ENCODE measurements around the gene GGACT.

DNA sequence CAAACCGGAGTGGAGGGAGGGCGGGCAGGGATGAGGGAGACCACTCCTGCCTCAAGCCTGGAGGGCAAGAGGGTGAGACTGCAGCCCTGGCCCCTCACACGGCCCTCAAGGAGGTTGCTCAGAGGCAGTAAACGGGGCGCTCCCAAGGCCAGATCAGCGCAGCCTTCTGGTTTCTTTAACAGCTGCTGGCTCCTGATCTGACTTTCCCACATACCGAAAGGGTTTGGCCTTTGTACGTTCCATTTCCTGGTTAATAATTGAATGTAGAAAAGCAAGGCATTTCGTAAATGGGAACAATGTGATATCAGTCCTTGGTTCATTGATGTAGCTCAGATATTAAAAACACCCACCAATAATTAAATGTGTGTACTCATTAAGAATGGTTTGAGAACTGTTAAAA lies 71.5 kb downstream of the GGACT start:
- TF ChIP-seq, protein P1, sequence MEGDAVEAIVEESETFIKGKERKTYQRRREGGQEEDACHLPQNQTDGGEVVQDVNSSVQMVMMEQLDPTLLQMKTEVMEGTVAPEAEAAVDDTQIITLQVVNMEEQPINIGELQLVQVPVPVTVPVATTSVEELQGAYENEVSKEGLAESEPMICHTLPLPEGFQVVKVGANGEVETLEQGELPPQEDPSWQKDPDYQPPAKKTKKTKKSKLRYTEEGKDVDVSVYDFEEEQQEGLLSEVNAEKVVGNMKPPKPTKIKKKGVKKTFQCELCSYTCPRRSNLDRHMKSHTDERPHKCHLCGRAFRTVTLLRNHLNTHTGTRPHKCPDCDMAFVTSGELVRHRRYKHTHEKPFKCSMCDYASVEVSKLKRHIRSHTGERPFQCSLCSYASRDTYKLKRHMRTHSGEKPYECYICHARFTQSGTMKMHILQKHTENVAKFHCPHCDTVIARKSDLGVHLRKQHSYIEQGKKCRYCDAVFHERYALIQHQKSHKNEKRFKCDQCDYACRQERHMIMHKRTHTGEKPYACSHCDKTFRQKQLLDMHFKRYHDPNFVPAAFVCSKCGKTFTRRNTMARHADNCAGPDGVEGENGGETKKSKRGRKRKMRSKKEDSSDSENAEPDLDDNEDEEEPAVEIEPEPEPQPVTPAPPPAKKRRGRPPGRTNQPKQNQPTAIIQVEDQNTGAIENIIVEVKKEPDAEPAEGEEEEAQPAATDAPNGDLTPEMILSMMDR (conservative IDR thresholded peaks at IDR 0.05; ENCODE audit: low read depth, low read length) = no peak
- no peak for TF ChIP-seq EZH2 (IDR thresholded peaks at IDR 0.05; ENCODE audit: borderline replicate concordance, low read depth, low read length, poor library complexity, severe bottlenecking)

All from A673 (cell line).